Suprapubic skin (tissue), 3 donors: ENCODE data around the gene FBXO48.
"Not testable (repeated sequence)": the region's sequence is repeated elsewhere in the genome, so short reads cannot be mapped to it uniquely, and the experiment has no call there.

Experiments used
- CTCF ChIP-seq, 2 donors: fragments of 200-600 bp in 1 of 2; fragments of 450-650 bp in 1 of 2; sonication (generic) in 1 of 2; IDR thresholded peaks; one replicate each; pipeline ENCODE4 v1.5.1; 2016 to 2019; ENCODE audit warnings: antibody characterized with exemption in 2 of 2, mild to moderate bottlenecking in 1 of 2, moderate library complexity in 1 of 2
- POLR2AphosphoS5 ChIP-seq, 3 donors: sonication (generic); formaldehyde crosslinking; IDR thresholded peaks; one replicate each; pipeline ENCODE4 v1.6.1; 2017; ENCODE audit warnings: antibody characterized with exemption in 3 of 3

GRCh38 chr2:68488605-68489004 lies 21.5 kb upstream of the FBXO48 start:
- TF ChIP-seq CTCF, POLR2AphosphoS5 (IDR thresholded peaks at IDR 0.05): not testable (repeated sequence)
